Stimulated activated CD8-positive, alpha-beta memory T cell treated with anti-CD3 and anti-CD28 coated beads, Interleukin-12 subunit alpha, Interleukin-12 subunit beta, amount 100 ng/mL, for 4 hours (primary cell): ENCODE results near the gene LRRC8E.

Experiments used
- DNase-seq: peaks from one replicate; pipeline ENCODE4 v3.0.0-alpha.2; 2020; ENCODE audit warnings: low read depth

Gene LRRC8E

DNA sequence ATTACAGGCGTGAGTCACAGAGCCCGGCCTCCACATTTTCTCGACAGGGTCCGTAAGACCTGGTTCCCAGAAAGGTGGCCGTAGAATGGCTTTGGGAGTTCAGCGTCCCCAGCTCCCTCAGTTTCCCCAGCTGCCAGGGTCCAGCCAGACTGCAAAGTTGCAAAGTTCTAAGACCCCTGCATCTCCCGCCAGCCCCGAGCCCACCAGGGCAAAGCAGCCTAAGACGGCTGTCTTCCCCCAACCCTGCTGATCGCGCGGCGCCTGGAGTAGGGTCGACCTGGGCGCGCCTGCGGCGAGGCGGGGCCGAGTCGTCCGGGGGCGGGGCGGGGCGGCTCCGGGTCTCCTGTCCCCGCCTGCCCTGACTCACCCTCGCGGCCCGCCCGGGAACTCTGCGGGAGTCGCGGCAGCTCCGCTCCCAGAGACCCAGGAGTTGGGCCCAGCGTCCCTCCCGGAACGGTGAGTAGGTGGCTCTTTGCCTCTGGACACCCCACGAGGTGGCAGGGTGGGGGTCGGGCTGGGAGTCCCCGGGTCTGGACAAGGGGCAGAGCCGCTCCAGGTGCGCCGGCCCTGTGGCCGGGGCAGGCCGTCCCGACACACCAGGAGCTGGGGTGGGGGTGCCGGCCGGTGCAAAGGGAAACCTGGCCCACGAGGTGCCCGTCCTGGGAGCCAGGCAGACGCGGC is at the start of gene LRRC8E:
Gene LRRC8E (plus strand): TSS at position 366 of the 681 bp plus-strand sequence. CDS start 7,094 bp downstream, outside the sequence.
- DNase-seq: no peak

GRCh38 chr19:7839476-7839875 is 48.8 kb upstream of the LRRC8E start:
- DNase-seq: no peak

DNA sequence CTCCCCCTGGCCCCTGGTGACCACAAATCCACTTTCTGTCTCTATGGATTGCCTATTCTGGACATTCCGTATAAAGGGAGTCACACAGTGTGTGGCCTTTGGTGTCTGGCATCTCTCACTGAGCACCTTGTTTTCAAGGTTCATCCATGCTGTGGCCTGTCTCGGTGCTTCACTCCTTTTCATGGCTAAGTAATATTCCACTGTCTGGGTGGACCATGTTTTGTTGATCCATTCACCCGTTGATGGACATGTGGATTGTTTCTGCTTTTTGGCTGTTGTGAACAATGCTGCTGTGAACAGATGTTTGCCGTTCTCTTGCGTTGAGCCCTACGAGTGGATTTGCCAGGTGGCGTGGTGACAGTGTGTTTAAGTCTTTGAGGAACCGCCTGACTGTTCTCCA is 47.7 kb upstream of the LRRC8E start:
- no peak for DNase-seq

DNA sequence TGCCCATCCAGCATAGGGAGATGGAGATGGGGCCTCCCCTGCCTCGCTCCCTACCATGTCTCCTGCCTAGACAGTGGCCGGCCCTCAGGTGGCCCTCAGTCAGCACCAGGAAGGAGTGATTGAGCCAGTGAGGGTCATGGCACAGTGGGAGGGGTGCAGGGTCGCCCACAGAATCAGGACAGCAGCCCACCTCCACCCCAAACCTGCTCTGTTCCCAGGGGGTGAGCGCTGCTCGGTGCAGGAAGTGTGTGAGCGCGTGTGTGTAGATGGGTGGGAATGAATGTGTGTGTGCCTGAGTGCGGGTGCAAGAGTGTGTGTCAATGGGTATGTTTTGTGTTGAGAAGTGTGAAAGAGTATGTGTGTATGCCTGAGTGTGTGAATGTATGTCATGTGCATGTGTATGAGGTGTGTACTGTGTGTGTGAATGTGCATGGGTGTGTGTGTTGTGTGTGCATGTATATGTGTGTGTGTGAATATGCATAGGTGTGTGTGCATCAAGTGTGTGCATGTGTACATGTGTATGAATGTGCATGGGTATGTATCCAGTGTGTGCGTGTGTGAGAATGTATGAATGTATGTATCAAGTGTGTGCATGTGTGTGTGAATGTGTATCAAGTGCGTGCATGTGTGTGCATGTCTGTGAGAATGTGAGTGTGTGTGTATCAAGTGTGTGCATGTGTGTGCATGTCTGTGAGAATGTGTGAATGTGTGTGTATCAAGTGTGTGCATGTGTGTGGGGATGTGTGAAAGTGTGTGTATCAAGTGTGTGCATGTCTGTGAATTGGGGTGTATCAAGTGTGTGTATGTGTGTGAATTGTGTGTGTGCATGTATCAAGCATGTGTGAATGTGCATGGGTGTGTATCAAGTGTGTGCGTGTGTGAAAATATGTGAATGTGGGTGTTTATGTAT is 46.3 kb upstream of the LRRC8E start:
- DNase-seq: no peak

DNA sequence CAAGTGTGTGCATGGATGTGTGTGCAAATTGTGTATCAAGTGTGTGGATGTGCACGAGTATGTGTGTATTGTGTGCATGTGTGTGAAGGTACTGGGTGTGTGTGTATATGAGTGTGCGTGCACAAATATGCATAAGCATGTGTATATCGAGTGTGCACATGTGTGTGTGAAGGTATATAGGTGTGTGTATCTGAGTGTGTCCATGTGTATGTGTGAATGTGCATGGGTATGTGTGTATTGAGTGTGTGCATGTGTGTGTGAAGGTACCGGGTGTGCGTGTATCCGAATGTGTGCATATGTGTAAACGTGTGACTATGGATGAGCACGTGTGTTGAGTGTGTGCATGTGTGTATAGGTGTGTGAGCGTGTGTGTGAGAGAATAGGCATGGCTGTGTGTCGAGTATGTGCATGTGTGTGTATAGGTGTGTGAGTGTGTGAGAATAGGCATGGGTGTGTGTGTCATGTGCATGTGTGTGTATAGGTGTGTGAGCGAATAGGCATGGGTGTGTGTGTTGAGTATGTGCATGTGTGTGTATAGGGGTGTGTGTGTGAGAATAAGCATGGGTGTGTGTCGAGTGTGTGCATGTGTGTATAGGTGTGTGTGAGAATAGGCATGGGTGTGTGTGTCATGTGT is 45.5 kb upstream of the LRRC8E start:
- DNase-seq: no peak

GRCh38 chr19:7843521-7843920 is 44.8 kb upstream of the LRRC8E start:
- DNase-seq: no peak

DNA sequence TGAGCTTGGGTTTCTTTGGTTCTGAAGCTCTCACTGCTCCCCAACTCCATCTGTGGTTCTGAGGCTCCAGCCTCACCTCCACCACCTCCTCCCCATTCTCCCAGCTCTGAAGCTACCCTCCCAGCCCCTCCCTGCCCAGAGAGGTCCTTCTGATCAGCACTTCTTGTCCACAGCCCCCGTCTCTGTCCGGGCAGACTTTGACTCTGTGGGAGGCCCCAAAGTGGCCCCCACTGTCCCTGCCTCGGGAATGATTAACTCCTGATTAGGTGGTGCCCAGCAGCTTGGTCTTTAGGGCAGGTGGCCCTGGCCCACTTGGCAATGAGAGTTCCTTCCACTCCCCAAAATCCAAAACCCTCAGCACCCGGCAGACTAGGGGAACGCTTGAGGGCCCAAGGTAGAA is 43.9 kb upstream of the LRRC8E start:
- no peak for DNase-seq

DNA sequence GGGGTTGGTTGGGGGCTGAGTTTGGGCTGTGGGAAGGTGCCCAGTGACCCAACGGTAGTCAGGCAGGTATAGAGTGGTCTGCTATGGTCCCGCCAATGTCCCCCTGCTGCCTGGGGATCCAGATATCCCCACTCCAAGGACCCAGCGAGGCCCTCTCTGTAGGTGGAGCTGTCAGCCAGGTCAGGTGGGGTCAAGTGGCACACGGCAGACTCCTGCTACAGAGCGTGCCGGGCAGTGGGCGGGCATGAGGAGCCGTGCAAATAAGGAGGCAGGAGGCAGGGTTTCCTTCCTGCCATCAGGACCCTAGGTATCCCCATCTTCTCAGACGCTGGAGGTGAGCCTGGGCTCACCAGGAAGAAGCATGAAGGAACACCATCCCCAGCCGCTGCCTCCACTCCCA is 43.4 kb upstream of the LRRC8E start:
- DNase-seq: no peak

DNA sequence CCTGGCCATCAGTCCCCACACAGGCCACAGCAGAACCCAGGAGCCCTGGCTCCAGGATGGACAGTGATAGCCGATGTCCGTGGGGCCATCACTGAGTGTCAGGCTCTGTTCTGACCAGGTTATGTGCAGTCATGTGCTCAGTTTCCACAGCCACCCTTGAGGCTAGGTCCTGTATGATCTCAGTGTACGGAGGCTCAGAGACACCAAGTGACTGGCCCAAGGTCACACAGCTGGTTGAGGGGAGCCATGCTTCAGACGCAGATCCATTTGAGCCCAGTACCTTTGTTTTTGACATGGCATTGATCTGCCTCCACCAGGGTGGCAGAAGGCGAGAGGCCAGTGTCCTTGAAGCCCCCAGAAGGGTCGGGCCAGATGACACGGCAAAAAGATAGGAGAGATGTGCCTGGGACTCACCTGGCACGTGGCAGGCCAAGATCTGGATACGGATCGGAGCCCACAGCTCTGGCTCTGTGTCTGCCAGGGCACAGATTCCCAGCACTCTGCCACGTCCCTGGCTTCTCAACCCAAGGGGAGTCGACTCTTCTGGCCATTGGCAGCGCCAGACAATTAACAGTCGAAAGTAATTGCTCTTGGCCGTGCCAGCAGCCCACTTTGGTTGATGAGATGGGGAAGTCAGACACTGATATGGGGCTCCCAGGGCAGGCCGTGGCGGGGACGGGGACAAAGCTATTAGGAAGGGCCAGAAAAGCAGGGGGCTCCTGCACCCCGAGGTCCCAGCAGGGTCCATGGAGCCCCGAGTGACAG is 42.7 kb upstream of the LRRC8E start:
- DNase-seq: no peak

DNA sequence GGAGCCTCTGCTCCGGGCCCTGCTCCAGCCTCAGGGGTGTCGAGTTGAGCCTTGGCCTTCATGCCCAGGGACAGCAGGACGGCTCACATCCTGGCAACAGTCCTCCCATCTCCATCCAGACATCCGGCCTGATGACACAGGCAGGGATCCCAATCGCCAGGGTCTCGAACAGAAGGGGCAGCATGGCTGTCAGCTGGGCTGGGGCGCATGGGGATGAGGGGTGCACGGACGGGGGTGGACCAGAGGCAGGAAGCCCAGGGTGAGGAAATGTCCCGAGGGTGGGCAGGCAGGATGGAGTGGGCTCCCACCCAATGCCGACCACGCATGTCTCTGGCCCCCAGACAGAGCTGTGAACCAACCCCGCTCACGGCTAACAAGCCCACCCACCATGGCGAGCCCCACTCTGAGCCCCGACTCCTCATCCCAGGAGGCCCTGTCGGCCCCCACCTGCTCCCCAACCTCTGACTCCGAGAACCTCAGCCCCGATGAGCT is 42.1 kb upstream of the LRRC8E start:
- DNase-seq: no peak

GRCh38 chr19:7847664-7848063 is 40.6 kb upstream of the LRRC8E start:
- no peak for DNase-seq

DNA sequence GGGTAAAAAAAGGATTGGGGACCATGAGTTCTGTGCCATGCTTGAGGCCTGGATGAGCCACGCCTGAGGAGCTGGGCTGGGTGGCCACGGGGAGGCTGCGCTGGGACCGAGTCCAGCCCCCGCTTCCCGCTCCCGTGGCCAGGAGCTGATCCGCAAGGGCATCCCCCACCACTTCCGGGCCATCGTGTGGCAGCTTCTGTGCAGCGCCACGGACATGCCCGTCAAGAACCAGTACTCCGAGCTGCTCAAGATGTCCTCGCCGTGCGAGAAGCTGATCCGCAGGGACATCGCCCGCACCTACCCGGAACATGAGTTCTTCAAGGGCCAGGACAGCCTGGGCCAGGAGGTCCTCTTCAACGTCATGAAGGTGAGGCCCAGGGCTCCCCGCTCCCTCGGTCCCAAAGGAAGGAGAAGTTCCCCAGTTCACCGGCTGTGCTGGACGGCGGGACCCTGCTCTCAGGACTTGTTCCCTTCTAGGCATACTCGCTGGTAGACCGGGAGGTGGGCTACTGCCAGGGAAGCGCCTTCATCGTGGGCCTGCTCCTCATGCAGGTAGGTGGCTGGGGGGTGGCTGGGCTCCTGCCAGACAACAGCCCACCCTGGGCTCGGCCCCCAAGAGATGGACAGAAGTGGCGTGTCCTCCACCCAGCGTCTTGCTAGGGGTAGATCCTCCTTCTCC is 39.4 kb upstream of the LRRC8E start:
- DNase-seq: no peak

DNA sequence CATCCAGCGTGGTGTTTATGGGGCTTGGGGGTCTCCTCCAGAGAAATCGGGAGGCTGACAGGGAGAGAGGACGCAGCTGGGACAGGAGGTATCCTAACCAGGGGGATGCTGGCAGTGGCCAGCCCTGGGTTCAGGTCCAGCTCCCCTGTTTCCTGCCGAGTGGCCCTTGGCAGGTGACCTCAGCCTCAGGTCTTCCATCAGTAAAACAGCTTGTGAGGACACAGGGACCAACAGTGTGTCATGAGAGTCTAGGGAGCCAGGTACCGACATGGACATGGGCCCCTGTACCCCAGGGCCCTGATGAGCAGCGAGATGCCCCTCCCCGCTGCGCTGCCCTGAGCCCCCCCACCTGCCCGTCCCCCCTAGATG is 38.7 kb upstream of the LRRC8E start:
- no peak for DNase-seq

DNA sequence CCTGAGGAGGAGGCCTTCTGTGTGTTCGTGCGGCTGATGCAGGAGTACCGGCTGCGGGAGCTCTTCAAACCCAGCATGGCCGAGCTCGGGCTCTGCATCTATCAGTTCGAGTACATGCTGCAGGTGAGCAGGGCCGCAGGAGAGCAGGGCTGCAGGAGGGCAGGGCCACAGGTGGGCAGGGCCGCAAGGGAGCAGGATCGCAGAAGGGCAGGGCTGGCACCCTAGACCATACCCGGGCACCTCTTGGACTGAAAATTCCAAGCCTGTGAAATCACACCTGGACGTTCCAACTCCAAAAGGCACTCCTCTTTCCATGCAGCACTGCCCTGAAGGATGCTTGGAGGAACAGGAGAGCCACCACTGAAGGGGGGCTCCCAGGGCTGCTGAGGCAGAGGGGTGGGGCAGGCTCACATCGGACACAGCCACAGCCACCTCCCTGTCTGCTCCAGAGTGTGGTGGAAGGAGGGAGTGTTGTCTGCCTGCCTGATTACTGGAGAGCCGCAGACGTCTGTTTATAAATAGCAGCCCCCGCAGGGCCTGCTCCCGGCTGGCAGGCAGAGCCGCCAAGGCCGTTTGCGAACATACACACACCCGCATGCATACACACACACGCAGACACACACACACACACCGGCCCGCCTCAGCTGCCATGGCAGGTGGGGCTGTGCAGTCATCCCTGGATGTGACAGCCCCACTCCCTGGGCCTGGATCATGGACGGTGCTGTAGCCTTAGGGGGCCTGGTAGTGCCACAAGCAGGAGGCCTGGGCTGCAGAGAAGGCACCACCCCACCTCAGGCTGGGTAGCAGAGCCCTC is 38.1 kb upstream of the LRRC8E start:
- no peak for DNase-seq

DNA sequence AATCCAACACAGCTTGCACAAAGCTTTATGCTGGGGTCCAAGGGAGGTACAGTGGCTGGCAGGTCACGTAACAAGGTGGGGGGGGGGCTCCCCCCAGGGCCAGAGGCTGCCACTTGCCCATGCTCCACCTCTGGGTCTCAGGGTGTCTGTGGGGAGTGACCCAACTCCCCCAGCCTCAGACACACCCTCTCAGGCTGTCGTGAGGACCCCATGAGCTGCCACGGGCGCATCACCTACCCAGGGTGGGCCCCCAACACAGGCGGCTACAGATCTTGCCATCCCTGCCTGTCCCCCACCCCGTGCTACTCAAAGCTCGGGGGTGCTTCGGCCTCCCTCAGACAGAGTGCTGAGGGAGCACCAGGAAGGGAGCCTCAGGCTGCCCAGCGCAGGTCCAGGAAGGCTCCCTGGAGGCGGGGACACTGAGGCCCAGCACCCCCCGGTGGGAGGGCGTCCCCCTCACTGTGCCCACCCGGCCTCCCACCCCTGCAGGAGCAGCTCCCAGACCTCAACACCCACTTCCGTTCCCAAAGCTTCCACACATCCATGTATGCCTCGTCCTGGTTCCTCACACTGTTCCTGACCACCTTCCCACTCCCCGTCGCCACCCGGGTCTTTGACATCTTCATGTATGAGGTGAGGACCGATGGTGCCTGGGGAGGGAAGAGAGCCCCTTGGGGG is 37.2 kb upstream of the LRRC8E start:
- no peak for DNase-seq

- no peak for DNase-seq
Measured at GRCh38 chr19:7851623-7852500, 36.4 kb upstream of the LRRC8E start.

GRCh38 chr19:7852851-7853769 is 35.2 kb upstream of the LRRC8E start:
- peak; percentile 43 for DNase-seq

GRCh38 chr19:7853770-7854128 is 34.6 kb upstream of the LRRC8E start:
- DNase-seq: no peak
